GM12878 (cell line): ENCODE measurements around the gene OVOL3.

Experiments
- EZH2 ChIP-seq: IDR thresholded peaks from 2 replicates; pipeline ENCODE4 v1.6.1; 2012; ENCODE audit warnings: low read depth, mild to moderate bottlenecking, control low read depth, inconsistent platforms, low read length, borderline replicate concordance; ENCODE audit not compliant: control insufficient read depth
- NR2C2 ChIP-seq: IDR thresholded peaks from 2 replicates; pipeline ENCODE4 v1.6.1; 2011; ENCODE audit warnings: borderline replicate concordance, low read depth; ENCODE audit not compliant: control insufficient read depth, insufficient read length
- SIN3A ChIP-seq: IDR thresholded peaks from 2 replicates; pipeline ENCODE4 v1.6.1; 2012; ENCODE audit warnings: low read depth, low read length, improper control_type of control experiment
- TBL1XR1 ChIP-seq: IDR thresholded peaks from 2 replicates; pipeline ENCODE4 v1.6.1; 2012; ENCODE audit warnings: low read depth, low read length, improper control_type of control experiment
- YY1 ChIP-seq: IDR thresholded peaks from 2 replicates; pipeline ENCODE4 v1.6.1; 2011; ENCODE audit warnings: low read depth, mild to moderate bottlenecking, low read length
- ZSCAN29 ChIP-seq: fragments of 450-650 bp; IDR thresholded peaks from 2 replicates; pipeline ENCODE4 v1.6.1; 2017; ENCODE audit warnings: mild to moderate bottlenecking, moderate library complexity
- TF ChIP-seq, protein P1 (sequence below), 3 experiments: IDR thresholded peaks in 2 of 3; conservative IDR thresholded peaks in 1 of 3; 2 replicates each; pipeline ENCODE4 v1.5.1; 2011; ENCODE audit warnings: low read depth in 3 of 3, low read length in 3 of 3, mild to moderate bottlenecking in 3 of 3, control low read depth in 2 of 3, moderate library complexity in 2 of 3, inconsistent platforms in 1 of 3, mixed read lengths in 1 of 3; ENCODE audit not compliant: control insufficient read depth in 2 of 3, insufficient read depth in 1 of 3; ENCODE audit errors: extremely low read depth in 1 of 3
- TF ChIP-seq, protein P2 (sequence below): fragments of 450-650 bp; IDR thresholded peaks from 2 replicates; pipeline ENCODE4 v1.6.1; 2014; ENCODE audit warnings: mild to moderate bottlenecking
- TF ChIP-seq, protein P3 (sequence below): IDR thresholded peaks from 2 replicates; pipeline ENCODE4 v1.6.1; 2012; ENCODE audit warnings: low read length, inconsistent platforms
- TF ChIP-seq, protein P4 (sequence below): IDR thresholded peaks from 2 replicates; pipeline ENCODE4 v1.6.1; 2011; ENCODE audit warnings: borderline replicate concordance, low read depth, mild to moderate bottlenecking, moderate library complexity, mixed read lengths, low read length; ENCODE audit not compliant: insufficient read depth; ENCODE audit errors: extremely low read length
- TF ChIP-seq, protein P5 (sequence below): fragments of 450-650 bp; formaldehyde crosslinking; IDR thresholded peaks from 2 replicates; pipeline ENCODE4 v1.4.0; 2020; ENCODE audit warnings: mild to moderate bottlenecking, moderate library complexity

DNA sequence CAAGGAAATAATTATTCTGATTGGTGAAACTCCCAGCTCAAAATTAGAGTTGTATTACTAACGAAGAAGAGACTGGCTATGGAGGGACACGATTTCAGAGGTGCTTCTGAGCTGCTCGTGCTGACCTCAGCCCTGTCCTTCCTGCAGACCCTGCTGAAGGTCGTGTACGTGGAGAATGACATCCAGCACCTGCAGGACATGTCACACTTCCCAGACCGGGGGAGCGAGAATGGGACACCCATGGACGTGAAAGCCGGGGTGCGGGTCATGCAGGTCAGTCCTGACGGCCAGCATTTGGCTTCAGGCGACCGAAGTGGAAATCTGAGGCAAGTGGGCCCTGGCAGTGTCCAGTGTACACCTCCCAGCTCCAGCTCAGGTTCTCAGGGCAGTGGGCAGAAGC lies 28.0 kb upstream of the OVOL3 start:
- TF ChIP-seq NR2C2 (no peak), ZSCAN29 (no peak), SIN3A (no peak), EZH2 (no peak), YY1 (no peak), TBL1XR1 (no peak)
- TF ChIP-seq, protein P1, sequence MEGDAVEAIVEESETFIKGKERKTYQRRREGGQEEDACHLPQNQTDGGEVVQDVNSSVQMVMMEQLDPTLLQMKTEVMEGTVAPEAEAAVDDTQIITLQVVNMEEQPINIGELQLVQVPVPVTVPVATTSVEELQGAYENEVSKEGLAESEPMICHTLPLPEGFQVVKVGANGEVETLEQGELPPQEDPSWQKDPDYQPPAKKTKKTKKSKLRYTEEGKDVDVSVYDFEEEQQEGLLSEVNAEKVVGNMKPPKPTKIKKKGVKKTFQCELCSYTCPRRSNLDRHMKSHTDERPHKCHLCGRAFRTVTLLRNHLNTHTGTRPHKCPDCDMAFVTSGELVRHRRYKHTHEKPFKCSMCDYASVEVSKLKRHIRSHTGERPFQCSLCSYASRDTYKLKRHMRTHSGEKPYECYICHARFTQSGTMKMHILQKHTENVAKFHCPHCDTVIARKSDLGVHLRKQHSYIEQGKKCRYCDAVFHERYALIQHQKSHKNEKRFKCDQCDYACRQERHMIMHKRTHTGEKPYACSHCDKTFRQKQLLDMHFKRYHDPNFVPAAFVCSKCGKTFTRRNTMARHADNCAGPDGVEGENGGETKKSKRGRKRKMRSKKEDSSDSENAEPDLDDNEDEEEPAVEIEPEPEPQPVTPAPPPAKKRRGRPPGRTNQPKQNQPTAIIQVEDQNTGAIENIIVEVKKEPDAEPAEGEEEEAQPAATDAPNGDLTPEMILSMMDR (IDR thresholded peaks at IDR 0.05 in 2 of 3, conservative IDR thresholded peaks at IDR 0.05 in 1 of 3; ENCODE audit: control insufficient read depth in 2 of 3, extremely low read depth in 1 of 3, insufficient read depth in 1 of 3, low read depth in 3 of 3, low read length in 3 of 3) = no peak
- TF ChIP-seq, protein P2, sequence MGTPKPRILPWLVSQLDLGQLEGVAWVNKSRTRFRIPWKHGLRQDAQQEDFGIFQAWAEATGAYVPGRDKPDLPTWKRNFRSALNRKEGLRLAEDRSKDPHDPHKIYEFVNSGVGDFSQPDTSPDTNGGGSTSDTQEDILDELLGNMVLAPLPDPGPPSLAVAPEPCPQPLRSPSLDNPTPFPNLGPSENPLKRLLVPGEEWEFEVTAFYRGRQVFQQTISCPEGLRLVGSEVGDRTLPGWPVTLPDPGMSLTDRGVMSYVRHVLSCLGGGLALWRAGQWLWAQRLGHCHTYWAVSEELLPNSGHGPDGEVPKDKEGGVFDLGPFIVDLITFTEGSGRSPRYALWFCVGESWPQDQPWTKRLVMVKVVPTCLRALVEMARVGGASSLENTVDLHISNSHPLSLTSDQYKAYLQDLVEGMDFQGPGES = no peak
- TF ChIP-seq, protein P3, sequence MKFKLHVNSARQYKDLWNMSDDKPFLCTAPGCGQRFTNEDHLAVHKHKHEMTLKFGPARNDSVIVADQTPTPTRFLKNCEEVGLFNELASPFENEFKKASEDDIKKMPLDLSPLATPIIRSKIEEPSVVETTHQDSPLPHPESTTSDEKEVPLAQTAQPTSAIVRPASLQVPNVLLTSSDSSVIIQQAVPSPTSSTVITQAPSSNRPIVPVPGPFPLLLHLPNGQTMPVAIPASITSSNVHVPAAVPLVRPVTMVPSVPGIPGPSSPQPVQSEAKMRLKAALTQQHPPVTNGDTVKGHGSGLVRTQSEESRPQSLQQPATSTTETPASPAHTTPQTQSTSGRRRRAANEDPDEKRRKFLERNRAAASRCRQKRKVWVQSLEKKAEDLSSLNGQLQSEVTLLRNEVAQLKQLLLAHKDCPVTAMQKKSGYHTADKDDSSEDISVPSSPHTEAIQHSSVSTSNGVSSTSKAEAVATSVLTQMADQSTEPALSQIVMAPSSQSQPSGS = no peak
- TF ChIP-seq, protein P4, sequence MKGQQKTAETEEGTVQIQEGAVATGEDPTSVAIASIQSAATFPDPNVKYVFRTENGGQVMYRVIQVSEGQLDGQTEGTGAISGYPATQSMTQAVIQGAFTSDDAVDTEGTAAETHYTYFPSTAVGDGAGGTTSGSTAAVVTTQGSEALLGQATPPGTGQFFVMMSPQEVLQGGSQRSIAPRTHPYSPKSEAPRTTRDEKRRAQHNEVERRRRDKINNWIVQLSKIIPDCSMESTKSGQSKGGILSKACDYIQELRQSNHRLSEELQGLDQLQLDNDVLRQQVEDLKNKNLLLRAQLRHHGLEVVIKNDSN = no peak
- TF ChIP-seq, protein P5, sequence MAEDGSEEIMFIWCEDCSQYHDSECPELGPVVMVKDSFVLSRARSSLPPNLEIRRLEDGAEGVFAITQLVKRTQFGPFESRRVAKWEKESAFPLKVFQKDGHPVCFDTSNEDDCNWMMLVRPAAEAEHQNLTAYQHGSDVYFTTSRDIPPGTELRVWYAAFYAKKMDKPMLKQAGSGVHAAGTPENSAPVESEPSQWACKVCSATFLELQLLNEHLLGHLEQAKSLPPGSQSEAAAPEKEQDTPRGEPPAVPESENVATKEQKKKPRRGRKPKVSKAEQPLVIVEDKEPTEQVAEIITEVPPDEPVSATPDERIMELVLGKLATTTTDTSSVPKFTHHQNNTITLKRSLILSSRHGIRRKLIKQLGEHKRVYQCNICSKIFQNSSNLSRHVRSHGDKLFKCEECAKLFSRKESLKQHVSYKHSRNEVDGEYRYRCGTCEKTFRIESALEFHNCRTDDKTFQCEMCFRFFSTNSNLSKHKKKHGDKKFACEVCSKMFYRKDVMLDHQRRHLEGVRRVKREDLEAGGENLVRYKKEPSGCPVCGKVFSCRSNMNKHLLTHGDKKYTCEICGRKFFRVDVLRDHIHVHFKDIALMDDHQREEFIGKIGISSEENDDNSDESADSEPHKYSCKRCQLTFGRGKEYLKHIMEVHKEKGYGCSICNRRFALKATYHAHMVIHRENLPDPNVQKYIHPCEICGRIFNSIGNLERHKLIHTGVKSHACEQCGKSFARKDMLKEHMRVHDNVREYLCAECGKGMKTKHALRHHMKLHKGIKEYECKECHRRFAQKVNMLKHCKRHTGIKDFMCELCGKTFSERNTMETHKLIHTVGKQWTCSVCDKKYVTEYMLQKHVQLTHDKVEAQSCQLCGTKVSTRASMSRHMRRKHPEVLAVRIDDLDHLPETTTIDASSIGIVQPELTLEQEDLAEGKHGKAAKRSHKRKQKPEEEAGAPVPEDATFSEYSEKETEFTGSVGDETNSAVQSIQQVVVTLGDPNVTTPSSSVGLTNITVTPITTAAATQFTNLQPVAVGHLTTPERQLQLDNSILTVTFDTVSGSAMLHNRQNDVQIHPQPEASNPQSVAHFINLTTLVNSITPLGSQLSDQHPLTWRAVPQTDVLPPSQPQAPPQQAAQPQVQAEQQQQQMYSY (CRISPR knock-in tag) = no peak
